HG03108 (cell line): ENCODE data around the gene ABCA7.
A peak's percentile ranks its signal among the peaks of the same experiment; 100 is the strongest.
"Not testable (repeated sequence)": the region's sequence is repeated elsewhere in the genome, so short reads cannot be mapped to it uniquely, and the experiment has no call there.

ENCODE experiments used
- ATAC-seq: cut with Tn5 transposase; IDR thresholded peaks from one replicate; pipeline ENCODE4 v1.9.1; 2021; ENCODE audit warnings: moderate library complexity; ENCODE audit not compliant: unreplicated experiment

The ABCA7 gene

GRCh38 chr19:1104311-1105007 lies 64.6 kb downstream of the ABCA7 start:
- ATAC-seq: peak; percentile 29

DNA sequence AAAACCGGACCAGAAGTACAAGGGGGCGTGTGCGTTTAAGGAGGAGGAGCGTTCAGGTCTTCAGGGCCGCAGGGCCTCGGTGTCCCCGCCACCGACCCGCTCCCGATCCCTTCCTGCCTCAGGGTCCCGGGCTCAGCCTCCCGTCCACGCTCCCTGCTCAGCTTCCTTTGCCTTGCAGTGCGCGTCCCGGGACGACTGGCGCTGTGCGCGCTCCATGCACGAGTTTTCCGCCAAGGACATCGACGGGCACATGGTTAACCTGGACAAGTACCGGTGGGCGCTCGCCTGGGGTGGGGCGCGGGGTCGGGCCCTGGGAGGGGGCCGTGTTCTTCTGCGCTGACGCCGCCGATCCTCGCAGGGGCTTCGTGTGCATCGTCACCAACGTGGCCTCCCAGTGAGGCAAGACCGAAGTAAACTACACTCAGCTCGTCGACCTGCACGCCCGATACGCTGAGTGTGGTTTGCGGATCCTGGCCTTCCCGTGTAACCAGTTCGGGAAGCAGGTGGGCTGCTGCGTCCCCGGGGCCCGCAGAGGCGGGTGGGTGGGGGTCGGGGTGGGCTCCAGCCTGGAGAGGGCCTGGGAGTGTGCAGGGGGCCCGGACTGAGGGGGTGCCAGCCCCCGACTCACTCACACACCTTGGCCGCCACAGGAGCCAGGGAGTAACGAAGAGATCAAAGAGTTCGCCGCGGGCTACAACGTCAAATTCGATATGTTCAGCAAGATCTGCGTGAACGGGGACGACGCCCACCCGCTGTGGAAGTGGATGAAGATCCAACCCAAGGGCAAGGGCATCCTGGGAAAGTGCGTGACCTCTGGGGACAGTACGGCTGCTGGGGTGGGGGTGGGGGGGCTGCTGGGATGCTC lies 65.3 kb downstream of the ABCA7 start:
- no peak for ATAC-seq

- no peak for ATAC-seq
Observed at GRCh38 chr19:1105873-1106840, 66.2 kb downstream of the ABCA7 start.

- ATAC-seq: no peak
Observed at GRCh38 chr19:1106841-1107660, 67.1 kb downstream of the ABCA7 start.

DNA sequence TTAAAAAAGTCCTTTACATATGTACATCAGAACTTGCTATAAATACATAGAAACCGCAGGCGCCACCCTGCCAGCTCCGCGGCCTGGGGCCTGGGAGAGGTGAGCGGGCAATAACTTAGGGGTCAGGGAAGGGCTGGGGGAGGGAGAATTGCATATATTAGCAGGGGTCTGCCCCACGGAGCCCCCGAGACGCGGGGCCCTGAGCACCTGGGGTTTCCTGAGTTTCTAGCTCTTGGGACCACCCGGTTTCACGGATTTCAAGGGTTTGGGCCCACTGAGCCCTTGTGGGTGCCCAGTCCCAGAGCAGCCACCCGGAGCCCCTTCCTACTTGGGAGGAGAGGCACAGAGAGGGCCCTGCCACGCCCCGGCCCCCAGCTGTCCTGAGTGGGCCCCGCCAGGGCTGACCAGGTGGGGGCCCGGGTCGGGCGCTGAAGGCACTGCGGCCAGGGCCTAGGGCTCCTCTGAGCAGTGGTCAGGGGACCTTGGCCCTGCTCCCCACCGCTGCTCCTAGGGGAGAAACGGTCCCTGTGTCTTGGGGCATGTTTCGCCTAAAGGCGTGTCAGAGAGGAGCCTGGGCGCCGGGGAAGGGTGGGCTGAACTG lies 67.9 kb downstream of the ABCA7 start:
- ATAC-seq: no peak

DNA sequence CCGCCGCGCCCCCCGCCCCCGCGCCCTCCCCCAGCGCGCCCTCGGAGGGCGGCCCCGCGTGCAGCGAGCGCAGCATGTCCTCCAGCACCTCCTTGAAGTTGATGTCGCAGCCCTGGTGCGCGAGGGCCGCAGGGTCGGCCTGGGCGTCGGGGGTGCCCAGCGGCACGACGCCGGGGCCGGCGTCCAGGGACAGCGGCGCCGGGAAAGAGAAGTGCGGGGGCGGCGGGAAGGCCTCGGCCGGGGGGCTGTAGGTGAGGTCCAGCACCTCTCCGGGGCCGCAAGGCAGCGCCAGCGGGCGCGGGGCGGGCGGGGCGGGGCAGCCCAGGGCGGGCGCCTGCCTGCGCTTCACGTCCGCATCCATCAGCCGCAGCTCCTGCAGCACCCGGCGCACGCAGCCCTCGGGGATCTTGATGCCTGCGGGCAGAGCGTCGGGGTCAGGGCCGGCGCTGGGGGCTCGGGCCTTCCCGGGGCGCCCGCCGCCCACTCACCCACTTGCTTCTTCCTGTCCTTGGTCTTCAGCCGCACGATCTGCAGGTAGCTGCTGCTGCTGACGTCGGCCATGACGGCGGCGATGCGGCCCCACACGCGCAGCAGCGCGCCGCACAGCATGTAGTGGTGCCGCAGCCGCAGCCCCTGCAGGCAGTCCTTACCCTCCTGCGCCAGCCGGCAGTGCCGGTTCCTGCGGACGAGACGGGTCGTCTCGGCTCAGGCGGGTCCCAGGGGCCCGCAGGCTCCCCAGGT lies 68.6 kb downstream of the ABCA7 start:
- ATAC-seq: no peak

- no peak for ATAC-seq
Observed at GRCh38 chr19:1109032-1109551, 69.2 kb downstream of the ABCA7 start.

DNA sequence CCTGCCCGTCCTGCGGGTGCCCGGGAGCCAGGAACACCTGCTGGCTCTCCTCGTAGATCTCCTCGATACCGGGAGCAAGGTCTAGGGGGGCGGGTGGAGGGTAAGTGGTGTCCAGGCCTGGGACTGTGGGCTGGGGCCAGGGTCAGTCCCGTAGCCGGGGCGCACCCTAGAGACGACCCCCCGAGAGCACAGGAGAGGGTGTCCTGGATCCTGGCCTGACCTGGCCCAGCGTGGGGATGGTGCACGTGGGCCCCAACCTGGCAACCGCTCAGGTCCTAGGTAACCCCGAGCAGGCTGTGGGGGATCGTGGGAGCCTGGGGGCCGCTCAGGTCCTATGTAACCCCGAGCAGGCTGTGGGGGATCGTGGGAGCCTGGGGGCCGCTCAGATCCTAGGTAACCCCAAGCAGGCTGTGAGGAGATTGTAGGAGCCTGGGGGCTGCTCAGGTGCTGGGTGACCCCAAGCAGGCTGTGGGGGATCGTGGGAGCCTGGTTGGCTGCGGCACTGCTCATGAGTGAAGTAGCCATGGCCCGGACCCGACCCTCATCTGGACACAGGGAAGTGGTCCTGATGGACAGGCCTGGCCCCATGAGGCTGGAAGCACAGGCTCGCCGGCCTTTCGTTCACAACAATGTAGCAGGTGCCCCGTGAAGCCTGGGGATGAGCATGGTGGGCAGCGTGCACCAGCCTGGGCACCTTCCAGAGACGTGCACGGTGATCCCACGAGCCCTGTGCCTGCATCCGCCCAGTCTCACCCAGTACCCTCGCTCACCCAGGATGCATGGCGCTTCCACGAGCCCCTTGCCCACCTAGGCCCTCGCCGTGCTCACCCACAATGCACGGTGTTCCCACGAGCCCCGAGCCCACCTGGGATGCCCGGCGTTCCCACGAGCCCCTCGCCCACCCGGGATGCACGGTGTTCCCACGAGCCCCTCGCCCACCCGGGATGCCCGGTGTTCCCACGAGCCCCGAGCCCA lies 70.1 kb downstream of the ABCA7 start:
- no peak for ATAC-seq

- ATAC-seq: no peak
Observed at GRCh38 chr19:1110809-1111640, 71.1 kb downstream of the ABCA7 start.

DNA sequence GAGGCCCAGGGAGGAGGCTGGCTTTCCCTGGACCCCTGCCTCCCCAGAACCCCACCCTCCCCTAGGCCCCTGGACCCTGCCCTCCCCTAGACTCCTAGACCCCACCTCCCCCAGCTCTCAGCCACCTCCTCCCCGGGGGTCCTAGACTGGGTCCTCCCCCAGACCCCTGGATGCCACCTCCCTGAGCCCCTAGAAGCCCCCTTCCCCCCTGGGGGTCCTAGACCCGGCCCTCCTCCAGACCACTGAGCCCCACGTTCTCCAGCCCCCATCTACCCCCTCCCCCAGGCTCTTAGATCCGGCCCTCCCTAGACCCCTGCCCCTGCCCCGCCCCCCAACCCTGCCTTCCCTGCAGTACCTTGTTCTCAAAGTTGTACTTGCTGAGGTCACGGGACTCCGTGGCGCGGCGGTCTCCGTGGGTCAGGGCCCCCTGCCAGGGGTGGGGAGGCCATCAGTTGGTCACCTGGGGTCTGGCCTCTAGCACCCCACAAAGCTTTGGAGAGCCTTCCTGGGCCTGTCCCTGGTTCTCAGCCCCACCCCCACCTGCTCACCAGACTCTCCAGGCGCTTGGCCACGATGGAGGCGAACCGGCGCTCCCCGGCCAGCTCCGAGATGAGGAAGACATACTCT lies 71.8 kb downstream of the ABCA7 start:
- no peak for ATAC-seq

DNA sequence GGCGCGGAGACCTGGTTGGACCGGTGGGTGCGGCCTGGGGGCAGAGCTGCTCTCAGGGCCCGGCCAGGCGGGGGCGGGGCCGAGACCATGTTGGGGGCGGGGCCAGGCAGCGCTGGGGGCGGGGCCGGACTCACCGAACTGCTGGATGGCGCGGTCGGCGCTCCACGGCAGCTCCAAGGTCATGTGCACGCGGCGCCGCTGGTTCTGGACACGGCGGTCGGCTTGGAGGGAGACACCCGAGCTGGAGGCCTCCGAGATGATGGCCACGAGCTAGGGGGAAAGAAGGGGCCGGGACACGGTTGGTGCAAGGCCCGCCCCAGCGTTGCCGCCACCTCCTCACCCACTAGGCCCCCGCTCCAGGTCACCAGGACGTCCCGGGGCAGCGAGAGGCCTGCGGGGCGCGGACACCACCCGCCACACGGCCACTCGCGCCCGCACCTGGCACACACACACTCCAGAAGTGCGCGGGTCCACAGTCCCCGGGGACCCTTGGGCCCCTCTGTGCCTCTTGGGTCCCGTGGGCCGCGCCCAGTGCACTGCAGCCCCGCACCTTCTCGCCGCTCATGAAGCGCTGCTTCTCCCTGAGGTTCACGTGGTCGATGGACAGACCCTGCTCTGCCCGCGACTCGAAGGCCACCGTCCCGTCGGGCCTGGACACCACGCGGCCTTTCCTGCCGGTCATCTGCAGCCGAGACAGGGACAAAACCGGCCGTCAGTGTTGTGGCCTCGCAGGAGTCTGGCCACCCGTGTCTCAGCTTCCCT lies 72.5 kb downstream of the ABCA7 start:
- no peak for ATAC-seq

DNA sequence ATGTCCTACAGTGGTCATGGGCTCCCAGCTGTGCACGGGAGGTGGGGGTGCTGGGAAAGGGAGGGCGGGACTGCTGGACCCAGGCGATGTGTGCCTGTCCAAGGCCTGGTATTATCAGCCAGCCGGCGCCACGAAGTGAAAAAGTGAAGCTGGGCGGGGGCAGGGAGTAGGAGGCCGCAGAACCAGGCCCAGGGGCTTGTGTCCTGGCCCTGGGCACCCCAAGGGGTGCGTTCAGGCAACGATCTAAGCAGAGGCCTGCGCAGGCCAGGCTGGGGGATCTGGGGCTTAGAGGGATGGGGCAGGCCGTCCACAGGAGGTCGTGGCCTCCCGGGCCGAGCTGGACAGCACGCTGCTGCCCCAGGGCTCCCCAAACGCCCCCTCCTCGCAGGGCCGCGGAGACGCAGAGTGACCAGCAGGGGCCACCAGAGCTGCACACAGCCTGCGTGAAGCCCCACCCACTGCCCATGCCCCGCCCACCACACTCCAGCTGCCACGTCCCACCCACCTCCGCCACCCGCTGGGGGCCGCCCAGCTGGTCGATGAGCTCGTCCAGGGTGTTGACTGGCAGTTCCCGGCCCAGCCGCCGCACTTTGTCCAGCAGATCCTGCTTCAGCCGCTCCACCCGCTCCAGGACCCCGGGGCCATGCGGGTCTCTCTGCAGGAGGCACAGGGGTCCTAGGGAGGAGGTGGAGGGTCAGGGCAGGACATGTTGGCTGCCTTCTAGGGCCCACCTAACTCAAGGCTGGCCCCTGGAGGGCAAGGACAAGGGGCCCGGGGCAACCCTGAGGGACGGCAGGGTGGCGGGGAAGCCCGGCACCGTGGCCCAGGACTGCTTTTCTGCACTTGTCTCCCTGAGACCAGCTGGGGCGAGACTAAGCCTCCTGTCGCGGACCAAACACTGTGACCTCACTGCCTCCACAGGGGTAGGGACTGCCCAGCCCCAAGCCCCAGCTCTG lies 73.4 kb downstream of the ABCA7 start:
- no peak for ATAC-seq

DNA sequence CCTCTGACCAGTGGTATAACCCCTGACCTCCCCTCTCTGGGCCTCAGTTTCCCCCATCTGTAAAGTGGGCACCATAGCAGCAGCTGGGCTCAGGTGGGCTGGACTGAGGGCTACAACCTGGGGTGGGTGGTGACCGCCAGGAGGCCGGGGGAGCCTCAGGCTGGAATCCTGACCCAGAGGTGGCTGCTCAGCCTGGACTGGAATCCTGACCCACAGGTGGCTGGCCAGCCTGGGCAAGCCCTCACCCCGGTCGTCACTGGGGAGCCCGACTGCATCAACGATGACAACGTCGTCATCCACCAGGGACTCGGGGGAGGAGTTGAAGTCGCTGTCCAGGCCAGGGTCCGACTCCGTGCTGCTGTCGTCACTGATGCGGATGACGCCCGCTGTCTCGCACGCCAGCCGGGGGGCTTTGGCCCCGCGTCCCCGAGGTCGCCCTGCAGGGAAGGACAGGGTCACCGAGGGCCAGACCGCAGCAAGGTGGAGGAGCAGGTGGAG lies 74.1 kb downstream of the ABCA7 start:
- no peak for ATAC-seq

- not testable (repeated sequence) for ATAC-seq
Observed at GRCh38 chr19:1114728-1115127, 74.8 kb downstream of the ABCA7 start.
